B cell (primary cell): ENCODE measurements around the gene FAM168A. TPM values are rescaled to one million over a fixed set of nuclear protein-coding genes. Genes with fewer than 3 reads are reported as not detected.
A peak's percentile ranks its signal among the peaks of the same experiment; 100 is the strongest.

Source experiments
- ATAC-seq: fragments of 200-7000 bp; cut with Tn5 transposase; one replicate; pipeline ENCODE4 v1.10.0; 2021; ENCODE audit warnings: low read depth, mild to moderate bottlenecking, moderate number of reproducible peaks, moderate library complexity
- CTCF ChIA-PET: fragments of 350-600 bp; sonication (Branson Sonifier 250); formaldehyde crosslinking; loops from one replicate; lab custom pipeline; 2021; ENCODE audit warnings: antibody characterized with exemption, inconsistent platforms; lab: Charles Lee
- POLR2A ChIA-PET: fragments of 350-600 bp; sonication (Branson Sonifier 250); formaldehyde crosslinking; loops from one replicate; lab custom pipeline; 2021; ENCODE audit warnings: antibody characterized with exemption; lab: Charles Lee
- DNase-seq: peaks from one replicate; pipeline ENCODE4 v3.0.0; 2013
- H2AFZ ChIP-seq: 2 replicates; pipeline ENCODE4 v1.6.1; 2012; ENCODE audit warnings: mild to moderate bottlenecking, low read depth, low read length; ENCODE audit not compliant: insufficient read depth, poor library complexity, severe bottlenecking
- H3K27ac ChIP-seq, 2 donors: 1 replicate in 1 of 2; 2 replicates in 1 of 2; pipeline ENCODE4 v1.5.1; 2012 to 2013; ENCODE audit warnings: low read length in 2 of 2, mild to moderate bottlenecking in 2 of 2, moderate library complexity in 1 of 2
- H3K27me3 ChIP-seq, 4 experiments: fragments of 200-600 bp in 1 of 4; sonication (generic) in 1 of 4; replicated peaks in 1 of 4; 1 replicate in 2 of 4; 2 replicates in 2 of 4; pipeline versions ENCODE4 v1.6.1 to v1.7.0; 2013 to 2016; ENCODE audit warnings: low read length in 3 of 4, mild to moderate bottlenecking in 2 of 4, mixed read lengths in 1 of 4, moderate library complexity in 1 of 4; ENCODE audit not compliant: insufficient read depth in 4 of 4, control insufficient read depth in 3 of 4; ENCODE audit errors: control extremely low read depth in 1 of 4
- H3K36me3 ChIP-seq, 2 experiments: replicated peaks in 1 of 2; 1 replicate in 1 of 2; 2 replicates in 1 of 2; pipeline versions ENCODE4 v1.6.1 to v1.7.1; 2013; ENCODE audit warnings: low read length in 1 of 2; ENCODE audit not compliant: insufficient read depth in 2 of 2, control insufficient read depth in 1 of 2; ENCODE audit errors: control extremely low read depth in 1 of 2, extremely low read depth in 1 of 2
- H3K4me1 ChIP-seq, 2 donors: fragments of 200-600 bp in 1 of 2; sonication (generic) in 1 of 2; 1 replicate in 1 of 2; 2 replicates in 1 of 2; pipeline versions ENCODE4 v1.5.1 to v1.6.1; 2013 to 2017; ENCODE audit warnings: low read length in 2 of 2; ENCODE audit not compliant: control insufficient read depth in 2 of 2, insufficient read depth in 2 of 2
- H3K4me2 ChIP-seq: replicated peaks from 2 replicates; pipeline ENCODE3; 2012; ENCODE audit warnings: mild to moderate bottlenecking, low read depth, low read length; ENCODE audit not compliant: poor library complexity, severe bottlenecking
- H3K4me3 ChIP-seq, 5 experiments: fragments of 200-600 bp in 1 of 5; sonication (generic) in 1 of 5; 1 replicate in 3 of 5; 2 replicates in 2 of 5; pipeline versions ENCODE4 v1.5.1 to v1.7.0; 2011 to 2016; ENCODE audit warnings: low read length in 4 of 5, mild to moderate bottlenecking in 4 of 5, low read depth in 2 of 5, control low read depth in 1 of 5, moderate library complexity in 1 of 5; ENCODE audit not compliant: insufficient read depth in 1 of 5; ENCODE audit errors: control extremely low read depth in 1 of 5, extremely low read depth in 1 of 5
- H3K79me2 ChIP-seq: fragments of 200-600 bp; sonication (generic); one replicate; pipeline ENCODE4 v1.6.0; 2016; ENCODE audit warnings: low read length; ENCODE audit not compliant: control insufficient read depth, insufficient read depth
- H3K9ac ChIP-seq: fragments of 200-600 bp; sonication (generic); 2 replicates; pipeline ENCODE4 v1.6.1; 2017; ENCODE audit warnings: mild to moderate bottlenecking, low read length, moderate library complexity
- H3K9me3 ChIP-seq, 3 donors: one replicate each; pipeline versions ENCODE4 v1.6.1 to v1.7.1; 2013; ENCODE audit warnings: low read length in 2 of 3; ENCODE audit not compliant: control insufficient read depth in 2 of 3, insufficient read depth in 1 of 3; ENCODE audit errors: control extremely low read depth in 1 of 3
- H4K20me1 ChIP-seq: 2 replicates; pipeline ENCODE4 v1.6.0; 2012; ENCODE audit warnings: mild to moderate bottlenecking, low read length; ENCODE audit not compliant: insufficient read depth, control insufficient read depth, poor library complexity, severe bottlenecking
- H3K27ac Mint-ChIP-seq: one replicate; pipeline ENCODE4 v1.8.0; 2021; ENCODE audit warnings: mixed read lengths
- H3K27me3 Mint-ChIP-seq: one replicate; pipeline ENCODE4 v1.8.0; 2021; ENCODE audit warnings: mixed read lengths
- H3K4me1 Mint-ChIP-seq: one replicate; pipeline ENCODE4 v1.8.0; 2021; ENCODE audit warnings: mixed read lengths
- H3K4me3 Mint-ChIP-seq: one replicate; pipeline ENCODE4 v1.8.0; 2021; ENCODE audit warnings: mixed read lengths
- H3K9me3 Mint-ChIP-seq: one replicate; pipeline ENCODE4 v1.8.0; 2022; ENCODE audit warnings: mixed read lengths; ENCODE audit not compliant: insufficient read depth
- CTCF ChIP-seq: fragments of 200-600 bp; IDR thresholded peaks from one replicate; pipeline ENCODE4 v1.8.0; 2022; ENCODE audit warnings: antibody characterized with exemption, mild to moderate bottlenecking
- EZH2 ChIP-seq: IDR thresholded peaks from 2 replicates; pipeline ENCODE4 v1.6.1; 2012; ENCODE audit warnings: borderline replicate concordance, low read depth, mild to moderate bottlenecking, moderate library complexity, low read length; ENCODE audit not compliant: insufficient read depth, poor library complexity, severe bottlenecking
- WGBS: methylation state at CpG from one replicate; pipeline ENCODE4 v1.1.5; 2013; ENCODE audit warnings: missing lambda C conversion rate; ENCODE audit not compliant: insufficient coverage; 5-methylcytosine and 5-hydroxymethylcytosine counted together
- intact Hi-C: fragments of 100-400 bp; cut with micrococcal nuclease; formaldehyde crosslinking; loops from one replicate; pipeline ENCODE4 v1.10.0; 2022
- polyA plus RNA-seq: library from polyadenylated mRNA; depleted of rRNA; stranded (reverse); fragments of >200 nt; gene quantifications from 2 replicates; pipeline ENCODE4 v1.2.3, GENCODE V29; 2012
- total RNA-seq, 2 donors: library from RNA; stranded (reverse); fragments of 120-200 nt in 1 of 2; gene quantifications; 1 replicate in 1 of 2; 2 replicates in 1 of 2; pipeline versions ENCODE4 v1.2.3 to v1.2.4, GENCODE V29; 2013 to 2022

FAM168A gene
- total and polyA plus RNA-seq, 2 donors (not counting 1 experiment from before 2014, with no cell fraction given): 11.0 to 26.8 TPM

- Mint-ChIP-seq H3K4me3 (no peak overlapping the region), H3K4me1 (peaks cover 4% of the 10 kb centered on the region), H3K27me3 (no peaks in the 10 kb centered on the region), H3K27ac (no peak overlapping the region), H3K9me3 (no peaks in the 10 kb centered on the region)
- no peaks in the 10 kb centered on the region for H3K4me1 ChIP-seq
- DNase-seq (no peak), ATAC-seq (no peak)
- H3K27me3 ChIP-seq: no peaks in the 10 kb centered on the region
- H3K27ac ChIP-seq: peak overlapping the region in 1 of 2 donors; percentile 41
- H2AFZ ChIP-seq: no peak overlapping the region
- intact Hi-C loops: no loop called here
- no peak overlapping the region for H3K4me2 ChIP-seq
- H3K9me3 ChIP-seq: no peaks in the 10 kb centered on the region
- no peaks in the 10 kb centered on the region for H3K79me2 ChIP-seq
- 86% methylated on average over 2 of the region's 2 CpGs for WGBS
- H3K36me3 ChIP-seq: peaks cover 0 to 49% of the 10 kb centered on the region in 2 experiments
- H3K4me3 ChIP-seq: no peak overlapping the region
- H4K20me1 ChIP-seq: no peaks in the 10 kb centered on the region
- CTCF ChIA-PET: interaction anchor here (0.8 to 2.4 kb wide), 2 partner anchors 15 to 59 kb away, joined by 4 to 9 read pairs; no protein-coding TSS in a partner anchor
- no peak overlapping the region for H3K9ac ChIP-seq
- TF ChIP-seq EZH2: no peak
- no peak for TF ChIP-seq CTCF
- POLR2A ChIA-PET: no interaction called here
Measured at GRCh38 chr11:73411031-73411430, 186.9 kb downstream of the FAM168A start.

GRCh38 chr11:73410627-73411026 is 187.3 kb downstream of the FAM168A start:
- ATAC-seq (no peak), DNase-seq (no peak)
- H3K9ac ChIP-seq: no peak overlapping the region
- POLR2A ChIA-PET: no interaction called here
- H3K9me3 Mint-ChIP-seq: no peaks in the 10 kb centered on the region
- TF ChIP-seq EZH2: no peak
- no peak for TF ChIP-seq CTCF
- H3K4me1 ChIP-seq: no peaks in the 10 kb centered on the region
- no peak overlapping the region for H3K4me3 Mint-ChIP-seq
- H3K9me3 ChIP-seq: no peaks in the 10 kb centered on the region
- no peaks in the 10 kb centered on the region for H4K20me1 ChIP-seq
- H3K36me3 ChIP-seq: peaks cover 0 to 50% of the 10 kb centered on the region in 2 experiments
- no peaks in the 10 kb centered on the region for H3K79me2 ChIP-seq
- H2AFZ ChIP-seq: no peak overlapping the region
- no peaks in the 10 kb centered on the region for H3K27me3 Mint-ChIP-seq
- H3K4me1 Mint-ChIP-seq: peaks cover 4% of the 10 kb centered on the region
- H3K27ac Mint-ChIP-seq: no peak overlapping the region
- H3K4me2 ChIP-seq: no peak overlapping the region
- CTCF ChIA-PET: interaction anchor here (0.7 to 2.4 kb wide), 4 partner anchors 10 to 69 kb away, joined by 4 to 9 read pairs (median 6); no protein-coding TSS in a partner anchor
- no peak overlapping the region for H3K4me3 ChIP-seq
- no CpG with 5 or more reads among the region's 1 CpG for WGBS
- intact Hi-C loops: no loop called here
- no peaks in the 10 kb centered on the region for H3K27me3 ChIP-seq
- H3K27ac ChIP-seq: peak overlapping the region in 1 of 2 donors; percentile 41
